C4-2B (cell line): Measurements from ENCODE around the gene VPS29.

Source experiments
- CTCF ChIP-seq: fragments of 450-650 bp; conservative IDR thresholded peaks from 2 replicates; pipeline ENCODE4 v1.5.1; 2017; ENCODE audit warnings: mild to moderate bottlenecking
- ZFX ChIP-seq: fragments of 450-650 bp; IDR thresholded peaks from 2 replicates; pipeline ENCODE4 v1.6.1; 2017

DNA sequence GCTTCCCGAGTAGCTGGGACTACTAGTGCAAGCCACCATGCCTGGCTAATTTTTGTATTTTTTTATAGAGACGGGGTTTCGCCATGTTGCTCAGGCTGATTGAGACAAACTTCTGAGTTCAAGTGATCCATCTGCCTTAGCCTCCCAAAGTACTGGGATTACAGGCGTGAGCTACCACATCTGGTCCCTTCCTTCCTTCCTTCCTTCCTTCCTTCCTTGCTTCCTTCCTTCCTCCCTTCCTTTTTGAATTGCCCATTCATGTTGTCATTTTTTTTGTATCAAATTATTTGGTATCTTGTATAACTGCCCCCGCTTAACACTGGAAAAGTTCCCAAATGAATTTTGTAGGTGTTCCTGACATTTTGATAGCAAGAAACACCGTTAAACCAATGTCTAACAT lies 11.9 kb upstream of the VPS29 start:
- TF ChIP-seq CTCF (no peak), ZFX (no peak)
